GM21737 (cell line): ENCODE results near the gene ADAP1.
"Not testable (repeated sequence)": the region's sequence is repeated elsewhere in the genome, so short reads cannot be mapped to it uniquely, and the experiment has no call there.

Experiments used
- ATAC-seq: cut with Tn5 transposase; IDR thresholded peaks from one replicate; pipeline ENCODE4 v1.9.1; 2021; ENCODE audit warnings: mild to moderate bottlenecking, moderate library complexity; ENCODE audit not compliant: unreplicated experiment

The ADAP1 gene

GRCh38 chr7:924541-925231 is 29.8 kb downstream of the ADAP1 start:
- peak; percentile 41 for ATAC-seq

DNA sequence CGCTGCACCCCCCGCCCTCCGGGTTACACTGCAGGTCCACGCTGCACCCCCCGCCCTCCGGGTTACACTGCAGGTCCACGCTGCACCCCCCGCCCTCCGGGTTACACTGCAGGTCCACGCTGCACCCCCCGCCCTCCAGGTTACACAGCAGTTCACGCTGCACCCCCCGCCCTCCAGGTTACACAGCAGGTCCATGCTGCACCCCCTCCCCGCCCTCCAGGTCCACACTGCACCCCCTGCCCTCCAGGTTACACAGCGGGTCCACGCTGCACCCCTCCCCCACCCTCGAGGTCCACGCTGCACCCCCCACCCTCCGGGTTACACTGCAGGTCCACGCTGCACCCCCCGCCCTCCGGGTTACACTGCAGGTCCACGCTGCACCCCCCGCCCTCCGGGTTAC is 30.4 kb downstream of the ADAP1 start:
- not testable (repeated sequence) for ATAC-seq

- peak; percentile 71 for ATAC-seq
These were observed 31.1 kb downstream of the ADAP1 start for GRCh38 chr7:923108-924041.

DNA sequence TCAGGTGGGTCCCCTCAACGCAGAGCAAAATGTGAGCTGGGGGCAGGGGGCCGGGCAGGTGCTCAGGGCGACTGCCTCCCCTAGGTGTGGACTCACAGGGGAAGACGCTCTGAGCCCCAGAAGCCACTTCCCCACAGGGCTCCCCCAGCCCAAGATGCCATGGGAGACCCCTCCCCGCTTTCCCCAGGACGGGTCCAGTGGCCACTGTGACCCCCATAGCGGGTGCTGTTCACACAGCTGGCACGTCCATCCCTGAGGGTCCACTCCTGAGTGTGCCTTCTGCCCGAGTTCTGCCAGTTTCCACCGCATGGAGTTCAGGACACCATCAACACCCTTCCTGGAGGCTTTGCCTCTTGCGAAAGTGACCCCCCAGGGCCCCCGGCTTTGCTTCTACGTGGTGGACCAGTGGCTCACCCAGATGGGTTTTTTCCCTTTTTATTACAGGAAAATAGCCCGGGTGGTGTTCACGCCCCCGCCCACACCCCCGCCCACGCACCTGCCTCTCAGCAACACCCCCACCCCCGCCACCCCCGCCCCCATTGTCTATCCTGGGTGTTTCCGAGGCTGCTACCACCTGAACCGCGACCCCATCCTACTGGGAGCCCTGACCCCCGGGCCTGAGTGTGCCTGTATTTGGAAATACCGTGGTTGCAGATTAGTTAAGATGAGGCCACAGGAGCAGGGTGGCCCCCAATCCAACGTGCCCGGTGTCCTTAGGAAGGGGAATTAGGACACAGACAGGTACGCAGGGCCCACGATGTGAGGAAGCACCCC is 32.0 kb downstream of the ADAP1 start:
- ATAC-seq, result no peak

DNA sequence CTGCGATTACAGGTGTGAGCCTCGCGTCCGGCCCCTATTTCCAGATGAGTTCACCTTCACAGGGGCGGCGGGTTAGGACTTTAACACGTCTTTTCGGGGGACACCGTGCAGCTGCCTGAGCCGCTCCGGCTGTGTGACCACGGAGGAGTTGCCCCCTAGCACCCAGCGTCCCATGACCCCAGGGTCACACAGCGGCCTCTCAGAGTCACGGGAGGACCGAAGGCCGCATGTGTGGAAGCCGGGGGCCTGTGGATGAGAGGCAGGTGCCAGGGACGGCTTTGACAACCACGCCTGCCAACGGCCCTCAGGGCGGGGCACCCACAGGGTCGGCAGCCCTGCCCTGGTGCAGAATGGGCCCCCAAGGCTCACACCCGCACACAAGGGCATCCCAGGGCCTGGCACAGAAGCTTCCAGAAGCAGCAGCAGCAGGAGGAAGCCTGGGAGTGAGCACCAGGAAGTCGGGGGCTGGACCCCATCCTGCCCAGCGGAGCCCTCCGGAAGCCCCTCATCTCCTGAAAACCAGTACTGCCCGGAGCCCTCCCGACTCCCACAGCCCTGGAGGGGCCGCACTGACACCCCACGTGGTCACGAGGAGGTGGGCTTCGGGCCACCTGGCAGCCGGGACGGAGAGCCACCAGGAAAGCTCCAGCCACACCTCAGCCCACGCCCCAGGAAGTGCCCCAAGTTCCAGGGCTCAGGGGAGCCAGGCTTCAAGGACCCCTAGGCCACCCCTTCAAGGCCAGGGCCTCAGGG is 32.7 kb downstream of the ADAP1 start:
- no peak for ATAC-seq

DNA sequence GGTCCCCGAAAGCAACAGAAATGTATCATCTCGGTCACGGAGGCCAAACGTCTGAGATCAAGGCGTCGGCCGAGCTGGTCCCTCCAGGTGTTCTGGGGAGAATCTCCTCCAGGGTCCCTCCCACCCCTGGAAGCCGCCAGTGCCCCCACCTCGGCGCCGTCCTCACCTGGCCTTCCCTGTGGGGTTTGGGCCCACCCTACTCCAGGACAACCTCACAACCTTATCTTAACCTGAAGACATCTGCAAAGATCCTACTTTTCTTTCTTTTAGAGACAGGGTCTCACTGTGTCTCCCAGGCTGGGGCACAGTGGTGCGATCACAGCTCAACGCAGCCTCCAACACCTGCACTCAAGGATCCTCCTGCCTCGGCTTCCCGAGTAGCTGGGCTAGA is 33.4 kb downstream of the ADAP1 start:
- ATAC-seq, result no peak

DNA sequence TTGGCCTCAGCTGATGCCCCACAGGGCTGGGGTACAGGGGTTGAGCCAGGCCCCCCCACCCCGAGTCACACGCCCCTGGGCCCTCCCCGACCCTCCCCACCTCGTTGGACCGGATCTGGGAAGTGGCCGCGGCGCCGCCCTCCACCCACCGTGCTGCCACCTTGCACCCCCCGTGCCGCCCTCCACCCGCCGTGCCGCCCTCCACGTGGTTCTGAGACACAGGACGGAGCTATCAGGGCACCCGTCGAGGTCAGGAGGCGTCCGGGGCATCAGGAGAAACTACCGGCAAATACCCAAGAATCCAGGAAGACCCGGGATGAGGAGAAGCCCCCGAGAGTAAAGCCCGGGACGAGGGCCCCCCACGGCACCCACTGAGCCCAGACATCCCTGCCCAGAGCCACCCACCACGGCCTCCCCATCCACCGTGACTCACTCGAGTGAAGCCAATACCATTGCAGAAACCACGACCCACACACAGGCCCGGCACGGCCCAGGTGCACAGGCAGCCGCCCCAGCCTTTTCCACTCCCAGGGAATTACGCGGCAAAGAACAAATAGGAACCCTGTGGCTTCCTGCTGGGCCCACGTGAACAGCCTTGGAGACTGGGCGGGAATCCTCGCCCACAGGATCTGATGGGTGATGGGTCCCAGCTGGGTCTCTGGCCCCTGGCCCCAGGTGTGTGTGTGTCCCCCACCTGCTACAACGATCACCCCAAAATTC is 34.0 kb downstream of the ADAP1 start:
- ATAC-seq, result no peak

GRCh38 chr7:919924-920341 is 34.5 kb downstream of the ADAP1 start:
- no peak for ATAC-seq

GRCh38 chr7:919114-919442 is 35.4 kb downstream of the ADAP1 start:
- no peak for ATAC-seq

DNA sequence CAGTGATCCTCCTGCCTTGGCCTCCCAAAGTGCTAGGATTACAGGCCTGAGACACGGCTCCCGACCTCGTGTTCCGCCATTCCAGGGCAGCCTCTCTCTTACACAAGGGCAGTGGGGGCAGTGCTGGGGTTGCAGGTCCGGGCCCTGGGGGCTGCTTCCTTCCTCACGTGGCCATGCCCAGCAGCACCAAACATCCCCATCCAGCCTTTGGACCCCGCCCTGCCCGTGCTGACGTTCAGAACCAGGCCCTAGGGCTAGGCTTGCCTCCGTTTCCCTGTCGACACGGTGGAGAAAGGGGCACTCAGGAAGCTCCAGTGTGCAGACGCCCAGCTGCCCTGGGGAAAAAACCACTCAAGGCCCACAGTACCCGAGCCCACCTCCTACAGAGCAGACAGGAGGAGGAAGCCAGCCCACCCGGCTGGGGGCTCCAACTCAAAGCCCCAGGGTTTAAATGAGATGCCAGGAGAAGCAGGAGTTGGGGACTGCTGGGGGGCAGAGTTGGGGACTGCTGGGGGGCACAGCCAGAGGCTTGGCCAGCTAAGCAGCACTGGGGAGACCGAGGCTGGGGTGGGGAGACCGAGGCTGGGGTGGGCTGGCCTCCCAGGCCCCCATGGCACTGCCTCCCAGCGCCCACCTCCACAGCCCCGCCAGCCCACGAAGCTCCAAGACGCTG is 35.9 kb downstream of the ADAP1 start:
- ATAC-seq, result no peak

- ATAC-seq, result no peak
These were observed 36.4 kb downstream of the ADAP1 start for GRCh38 chr7:918118-918425.

GRCh38 chr7:917255-918117 is 37.0 kb downstream of the ADAP1 start:
- ATAC-seq, result no peak

DNA sequence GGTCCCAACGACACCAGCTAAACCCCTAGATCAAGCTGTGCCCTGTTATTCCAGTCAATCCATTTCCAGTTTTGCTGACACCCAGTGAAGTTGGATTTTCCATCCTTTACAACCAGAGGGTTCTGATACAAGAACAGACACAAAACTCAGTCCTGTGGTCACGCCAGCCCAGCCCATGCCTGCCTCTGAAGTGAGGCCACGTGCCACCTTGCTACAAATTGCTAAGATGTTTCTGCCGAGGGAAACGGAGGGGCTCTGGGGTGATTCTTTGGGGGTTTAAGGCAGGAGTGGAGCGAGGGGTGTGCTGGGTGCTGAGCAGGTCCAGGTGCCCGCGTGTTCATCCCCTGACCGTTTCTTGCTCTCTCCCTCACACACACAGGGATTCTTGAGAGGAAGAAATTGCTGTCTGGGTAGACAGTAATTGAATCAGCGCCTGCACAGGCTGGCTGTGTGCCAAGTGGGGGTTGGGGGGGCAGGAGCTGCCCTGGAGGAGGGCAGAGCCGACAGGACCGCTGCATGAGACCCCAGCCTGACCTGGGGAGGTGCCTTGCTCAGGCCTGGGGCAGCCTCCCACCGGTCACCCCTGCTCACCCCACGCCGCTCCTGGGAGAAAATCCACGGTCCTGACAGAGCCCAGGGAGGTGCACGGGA is 38.1 kb downstream of the ADAP1 start:
- no peak for ATAC-seq

GRCh38 chr7:915291-916218 is 38.9 kb downstream of the ADAP1 start:
- ATAC-seq, result no peak

GRCh38 chr7:914521-915194 is 39.8 kb downstream of the ADAP1 start:
- ATAC-seq, result no peak

DNA sequence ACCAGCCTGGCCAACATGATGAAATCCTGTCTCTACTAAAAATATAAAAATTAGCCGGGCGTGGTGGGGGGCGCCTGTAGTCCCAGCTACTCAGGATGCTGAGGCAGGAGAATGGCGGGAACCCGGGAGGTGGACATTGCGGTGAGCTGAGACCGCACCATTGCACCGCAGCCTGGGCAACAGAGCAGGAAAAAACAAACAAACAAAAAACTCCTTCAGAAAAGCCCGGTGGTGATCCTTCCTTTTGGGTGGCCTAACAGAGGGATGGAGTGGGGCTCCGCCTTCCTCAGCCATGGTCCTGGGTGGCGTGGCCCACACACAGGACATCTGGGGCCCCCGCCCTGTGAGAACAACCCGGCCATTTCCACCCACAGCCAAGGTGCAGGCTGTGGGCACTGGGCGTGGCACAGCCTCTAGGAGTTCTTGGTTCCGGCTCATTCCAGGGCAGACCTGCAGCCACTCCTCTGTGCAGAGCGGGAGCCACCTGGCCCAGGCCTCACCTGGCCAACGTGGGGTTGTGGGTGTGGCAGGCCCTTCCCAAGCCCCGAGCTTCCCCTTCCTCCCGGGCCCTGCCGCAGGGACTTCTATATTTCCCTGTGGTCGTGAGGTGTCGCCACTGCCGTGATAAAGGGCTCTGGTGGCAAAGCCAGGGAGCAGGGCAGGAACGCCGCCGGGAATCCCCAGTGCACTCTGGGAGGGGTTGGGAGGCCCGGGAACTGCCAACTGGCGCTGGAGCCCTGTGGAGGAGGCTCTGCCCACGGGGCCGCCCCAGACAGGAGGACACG is 40.6 kb downstream of the ADAP1 start:
- no peak for ATAC-seq
